Neural crest cell (in vitro differentiated cells): ENCODE data around the gene MYB. TPM values are rescaled to one million over a fixed set of nuclear protein-coding genes. Genes with fewer than 3 reads are reported as not detected.

ENCODE experiments used
- DNase-seq: peaks from one replicate; pipeline ENCODE4 v3.0.0; 2021; ENCODE audit warnings: low read depth, mixed read lengths, low spot score
- H3K27ac Mint-ChIP-seq: one replicate; pipeline ENCODE4 v1.8.0; 2021; ENCODE audit warnings: mild to moderate bottlenecking, mixed read lengths; ENCODE audit not compliant: unreplicated experiment
- H3K27me3 Mint-ChIP-seq: 2 replicates; pipeline ENCODE4 v1.8.0; 2021; ENCODE audit warnings: low read depth, mild to moderate bottlenecking, mixed read lengths
- H3K36me3 Mint-ChIP-seq: 2 replicates; pipeline ENCODE4 v1.8.0; 2021; ENCODE audit warnings: low read depth, mild to moderate bottlenecking, mixed read lengths
- H3K4me1 Mint-ChIP-seq: 2 replicates; pipeline ENCODE4 v1.8.0; 2021; ENCODE audit warnings: mixed read lengths
- H3K4me3 Mint-ChIP-seq: one replicate; pipeline ENCODE4 v1.8.0; 2021; ENCODE audit warnings: mild to moderate bottlenecking, mixed read lengths
- H3K9me3 Mint-ChIP-seq: 2 replicates; pipeline ENCODE4 v1.8.0; 2021; ENCODE audit warnings: mixed read lengths
- CTCF ChIP-seq: fragments of 200-600 bp; sonication (generic); conservative IDR thresholded peaks from 2 replicates; pipeline ENCODE4 v1.5.0; 2021; ENCODE audit warnings: antibody characterized with exemption, mild to moderate bottlenecking
- total RNA-seq: library from RNA; stranded (reverse); gene quantifications from 2 replicates; pipeline ENCODE4 v1.2.1, GENCODE V29; 2021

Gene MYB
- total RNA-seq, 1 donor from 2014 or later, result 6.8 TPM

GRCh38 chr6:135166515-135166914 lies 14.6 kb upstream of the MYB start:
- Mint-ChIP-seq H3K9me3 (no peaks in the 10 kb centered on the region), H3K4me1 (no peaks in the 10 kb centered on the region), H3K4me3 (no peak overlapping the region), H3K27me3 (no peaks in the 10 kb centered on the region), H3K36me3 (no peaks in the 10 kb centered on the region), H3K27ac (no peak overlapping the region)
- TF ChIP-seq CTCF, result no peak
- no peak for DNase-seq

GRCh38 chr6:135167617-135168016 lies 13.5 kb upstream of the MYB start:
- H3K36me3 Mint-ChIP-seq, result no peaks in the 10 kb centered on the region
- no peaks in the 10 kb centered on the region for H3K27me3 Mint-ChIP-seq
- H3K4me3 Mint-ChIP-seq, result no peak overlapping the region
- no peaks in the 10 kb centered on the region for H3K4me1 Mint-ChIP-seq
- no peaks in the 10 kb centered on the region for H3K9me3 Mint-ChIP-seq
- TF ChIP-seq CTCF, result no peak
- DNase-seq, result no peak
- no peak overlapping the region for H3K27ac Mint-ChIP-seq

DNA sequence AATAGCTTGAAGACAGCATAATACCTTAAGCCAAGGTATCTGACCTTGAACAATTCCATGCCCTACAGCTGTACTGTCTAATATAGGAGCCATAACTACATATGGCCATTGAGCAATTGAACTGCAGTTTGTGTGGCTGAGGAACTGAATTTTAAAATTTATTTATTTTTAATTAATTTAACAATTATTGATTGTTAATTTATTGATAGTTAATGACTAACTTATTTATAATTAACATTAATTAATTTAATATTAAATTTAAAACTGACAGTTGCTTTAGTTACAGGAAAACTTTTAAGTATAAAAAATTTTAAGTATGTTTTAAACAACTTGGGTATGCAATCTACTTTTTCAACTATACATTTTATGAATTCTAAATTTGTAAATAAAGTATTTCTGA lies 12.3 kb upstream of the MYB start:
- no peaks in the 10 kb centered on the region for H3K27me3 Mint-ChIP-seq
- no peak for DNase-seq
- H3K27ac Mint-ChIP-seq, result no peak overlapping the region
- H3K36me3 Mint-ChIP-seq, result no peaks in the 10 kb centered on the region
- TF ChIP-seq CTCF, result no peak
- no peaks in the 10 kb centered on the region for H3K9me3 Mint-ChIP-seq
- H3K4me3 Mint-ChIP-seq, result no peak overlapping the region
- no peaks in the 10 kb centered on the region for H3K4me1 Mint-ChIP-seq

DNA sequence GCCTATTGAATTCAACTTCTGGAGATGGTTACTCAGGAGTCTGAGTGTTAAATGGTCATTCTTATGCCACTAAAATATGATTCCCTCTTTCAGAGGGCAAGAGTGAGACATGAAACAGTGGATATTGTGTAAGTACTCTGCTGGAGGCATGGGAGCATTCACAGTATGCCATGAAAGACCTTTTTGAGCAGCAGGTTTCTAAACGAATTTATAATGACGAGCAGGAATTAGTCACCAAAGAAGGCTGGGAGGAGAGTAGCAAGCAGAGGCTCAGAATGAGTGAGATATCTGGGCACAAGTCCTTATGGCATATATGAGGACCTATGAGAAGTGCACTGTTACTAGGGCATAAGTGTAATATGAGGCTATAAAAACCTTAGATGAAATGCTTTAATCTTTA lies 10.9 kb upstream of the MYB start:
- H3K4me3 Mint-ChIP-seq, result no peak overlapping the region
- no peak for DNase-seq
- H3K27me3 Mint-ChIP-seq, result no peaks in the 10 kb centered on the region
- no peak for TF ChIP-seq CTCF
- no peaks in the 10 kb centered on the region for H3K36me3 Mint-ChIP-seq
- H3K4me1 Mint-ChIP-seq, result no peaks in the 10 kb centered on the region
- no peaks in the 10 kb centered on the region for H3K9me3 Mint-ChIP-seq
- no peak overlapping the region for H3K27ac Mint-ChIP-seq

DNA sequence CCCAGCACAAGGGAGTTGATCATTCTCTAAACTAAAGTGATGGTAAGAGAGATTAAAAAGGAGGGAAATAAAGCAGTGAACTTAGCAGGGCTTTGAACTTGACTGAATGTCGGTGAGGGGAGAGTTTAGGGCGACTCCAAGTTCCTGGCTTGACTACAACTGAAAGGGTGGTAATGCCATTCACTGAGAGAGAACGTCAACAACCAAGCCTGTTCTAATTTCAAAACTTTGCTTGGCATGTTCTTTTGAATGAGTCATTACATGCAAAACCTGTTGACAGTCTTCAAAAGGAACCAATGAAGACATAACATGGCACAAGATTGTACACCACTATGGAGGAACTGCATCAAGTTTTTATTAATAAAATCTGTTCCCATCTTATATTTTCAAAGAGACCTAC lies 10.3 kb upstream of the MYB start:
- TF ChIP-seq CTCF, result no peak
- Mint-ChIP-seq H3K27me3 (no peaks in the 10 kb centered on the region), H3K27ac (no peak overlapping the region), H3K4me3 (no peak overlapping the region), H3K9me3 (no peaks in the 10 kb centered on the region), H3K4me1 (no peaks in the 10 kb centered on the region), H3K36me3 (no peaks in the 10 kb centered on the region)
- DNase-seq, result no peak
